HG03378 (cell line): ENCODE results near the gene SCNN1B.

Experiments used
- ATAC-seq: cut with Tn5 transposase; IDR thresholded peaks from one replicate; pipeline ENCODE4 v1.9.1; 2021; ENCODE audit warnings: mild to moderate bottlenecking, moderate library complexity; ENCODE audit not compliant: unreplicated experiment

The SCNN1B gene

DNA sequence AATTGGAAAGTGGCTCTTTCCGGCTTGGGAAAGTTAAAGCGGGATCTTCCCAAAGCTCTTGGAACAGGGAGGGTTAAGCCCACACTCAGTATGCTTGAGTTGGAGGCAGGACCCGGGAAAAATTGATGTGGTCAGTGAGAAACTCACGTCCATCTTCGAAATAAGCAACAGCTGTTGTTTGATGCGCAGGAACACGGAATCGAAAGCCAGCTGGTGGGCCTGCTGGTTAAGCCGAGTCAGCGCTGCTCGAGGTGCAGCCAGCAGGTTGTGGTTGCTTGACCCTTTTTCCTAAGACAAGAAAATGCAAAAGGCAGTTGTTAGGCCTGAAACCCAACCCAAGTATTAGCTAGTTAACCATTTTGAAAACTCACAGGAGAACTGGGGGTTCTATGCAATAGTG lies 101.4 kb downstream of the SCNN1B start:
- no peak for ATAC-seq

DNA sequence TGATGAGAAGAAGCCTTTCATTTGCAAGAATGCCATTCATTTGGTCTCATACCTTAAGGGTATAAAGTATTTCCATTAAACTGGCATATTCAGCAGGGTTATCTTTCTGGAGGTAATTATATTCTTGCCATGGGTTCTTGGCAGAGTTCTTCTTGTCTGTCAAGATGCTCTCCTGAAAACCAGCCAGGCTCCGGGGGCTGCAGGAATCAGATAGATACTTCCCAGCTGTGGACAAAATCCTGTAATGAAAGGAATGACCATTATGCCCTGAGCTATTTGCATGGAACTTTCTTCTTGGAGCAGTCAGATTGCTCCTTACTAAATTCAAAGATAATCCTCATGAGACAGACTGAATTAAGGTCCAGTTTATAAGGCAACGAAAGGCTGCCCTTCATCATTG lies 103.9 kb downstream of the SCNN1B start:
- no peak for ATAC-seq

DNA sequence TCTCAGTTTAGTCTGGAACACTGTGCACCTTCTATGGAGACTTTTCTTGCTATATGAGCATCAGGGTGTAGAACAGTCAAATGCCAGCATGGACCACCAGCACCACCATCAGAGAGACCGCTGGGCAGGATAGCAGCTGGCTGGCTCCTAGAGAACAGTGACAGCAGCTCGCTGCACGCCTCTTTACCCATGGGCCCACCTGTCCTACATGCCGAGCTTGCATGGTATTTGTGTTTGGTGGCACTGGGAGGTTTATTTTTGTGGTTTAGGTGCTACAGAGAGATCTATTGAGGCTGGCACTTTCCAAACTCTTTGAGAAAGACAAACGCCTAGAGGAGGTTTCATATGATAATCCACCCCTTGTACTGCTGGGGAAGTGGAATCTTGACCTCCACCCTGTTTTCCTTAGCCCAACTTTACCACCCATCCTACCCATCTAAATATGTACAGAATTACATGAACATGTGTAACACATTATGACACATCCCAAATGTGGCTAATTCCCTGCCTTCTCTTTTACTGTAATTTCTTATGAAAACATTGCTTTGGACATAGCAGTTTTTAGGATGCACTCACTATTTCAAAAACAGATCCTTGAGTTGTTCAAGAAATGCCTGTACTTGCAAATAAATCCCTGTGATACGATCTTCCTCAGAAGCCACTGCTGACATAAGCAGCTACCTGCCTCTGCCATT lies 104.6 kb downstream of the SCNN1B start:
- ATAC-seq = no peak

DNA sequence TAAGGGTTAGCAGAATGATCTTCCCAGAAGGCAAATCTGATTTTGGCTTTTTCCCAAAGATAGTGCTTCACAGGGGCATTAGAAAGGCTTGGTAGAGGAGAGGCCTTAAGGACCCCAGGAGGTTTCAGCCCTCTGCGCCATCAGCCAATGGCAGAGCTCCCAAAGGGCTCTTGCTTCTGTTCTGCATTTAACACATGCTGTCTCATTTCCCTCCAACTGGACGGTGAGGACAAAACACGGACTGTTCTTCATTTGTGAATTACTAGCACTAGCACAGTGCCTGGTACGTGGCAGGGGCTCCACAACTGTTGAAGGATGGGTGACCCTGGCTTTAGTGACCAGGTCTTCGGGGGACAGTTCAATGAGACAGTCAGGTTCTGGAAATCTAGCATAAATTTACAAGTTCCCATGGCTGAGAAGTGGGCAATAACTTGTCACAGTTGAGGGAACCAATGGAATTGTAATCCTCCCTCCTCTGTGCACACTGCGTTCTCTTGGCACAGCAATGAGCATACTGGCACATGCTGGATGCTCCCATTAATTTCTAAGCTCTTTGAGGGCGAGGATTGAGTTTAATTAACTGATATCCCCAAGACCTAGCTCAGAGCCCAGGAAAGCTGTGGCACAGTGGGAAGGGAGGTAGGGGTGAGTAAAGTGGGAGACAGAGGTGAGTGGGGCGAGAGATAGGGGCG lies 105.5 kb downstream of the SCNN1B start:
- ATAC-seq = no peak

DNA sequence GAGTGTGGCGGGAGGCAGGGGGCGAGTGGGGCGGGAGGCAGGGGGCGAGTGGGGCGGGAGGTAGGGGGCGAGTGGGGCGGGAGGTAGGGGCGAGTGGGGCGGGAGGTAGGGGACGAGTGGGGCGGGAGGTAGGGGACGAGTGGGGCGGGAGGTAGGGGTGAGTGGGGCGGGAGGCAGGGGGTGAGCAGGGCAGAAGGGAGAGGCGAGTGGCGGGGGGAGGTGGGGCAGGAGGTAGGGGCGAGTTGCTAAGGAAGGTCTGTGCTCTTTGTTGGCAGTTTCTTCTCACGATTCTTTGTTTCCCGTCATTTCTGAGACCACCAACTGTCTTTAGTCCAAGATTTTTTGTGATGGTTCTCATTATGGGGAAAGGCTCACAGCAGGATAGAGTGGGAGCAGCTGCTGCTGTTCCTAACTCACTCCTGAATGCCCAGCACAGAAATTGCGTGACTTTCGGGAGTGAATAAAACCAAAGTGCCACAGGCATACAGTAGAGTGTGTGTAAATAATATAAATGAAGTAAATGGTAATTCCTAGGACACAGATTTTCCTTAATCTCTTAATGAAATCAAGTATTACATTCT lies 106.2 kb downstream of the SCNN1B start:
- ATAC-seq = no peak

DNA sequence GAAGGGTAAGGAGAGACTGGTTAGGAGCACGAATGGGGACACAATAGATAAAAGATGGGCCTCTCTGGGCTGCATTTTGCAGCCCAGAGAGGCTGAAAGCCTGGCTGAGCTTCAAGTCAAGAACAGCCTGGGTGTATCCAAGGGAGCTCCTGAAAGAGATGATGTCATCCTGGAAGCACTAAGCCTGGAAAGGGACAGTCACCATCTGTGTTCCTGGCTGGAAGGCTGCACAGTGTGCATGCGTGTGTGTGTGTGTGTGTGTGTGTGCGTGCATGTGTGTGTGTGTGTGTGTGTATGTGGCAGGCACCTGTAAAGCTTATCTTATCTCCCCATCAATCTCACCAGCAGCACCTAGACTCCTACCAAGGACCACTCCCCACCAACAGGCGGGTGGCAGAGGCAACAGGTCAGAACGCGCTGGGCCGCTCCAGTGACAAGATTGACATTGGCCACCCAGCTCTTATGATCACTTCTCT lies 106.8 kb downstream of the SCNN1B start:
- ATAC-seq = no peak

DNA sequence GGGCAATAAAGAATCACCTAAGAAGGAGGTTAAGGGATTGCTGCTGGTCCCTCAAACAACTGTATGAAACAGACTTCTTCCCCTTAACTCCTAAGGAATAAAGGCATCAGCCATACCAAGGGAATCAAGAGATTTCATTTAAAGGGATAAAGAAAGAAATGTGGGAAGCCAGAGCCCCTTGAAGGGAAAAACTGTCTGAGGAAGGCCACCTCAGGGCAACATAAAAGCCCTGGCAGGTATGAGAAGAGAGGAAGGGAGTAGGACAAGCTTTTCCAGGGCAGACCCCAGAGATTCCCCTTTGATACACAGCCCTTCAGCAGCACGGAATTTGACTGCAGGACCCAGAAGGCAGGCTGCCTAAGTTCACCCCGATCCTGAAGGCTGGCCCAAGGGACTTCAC lies 107.4 kb downstream of the SCNN1B start:
- ATAC-seq = no peak

DNA sequence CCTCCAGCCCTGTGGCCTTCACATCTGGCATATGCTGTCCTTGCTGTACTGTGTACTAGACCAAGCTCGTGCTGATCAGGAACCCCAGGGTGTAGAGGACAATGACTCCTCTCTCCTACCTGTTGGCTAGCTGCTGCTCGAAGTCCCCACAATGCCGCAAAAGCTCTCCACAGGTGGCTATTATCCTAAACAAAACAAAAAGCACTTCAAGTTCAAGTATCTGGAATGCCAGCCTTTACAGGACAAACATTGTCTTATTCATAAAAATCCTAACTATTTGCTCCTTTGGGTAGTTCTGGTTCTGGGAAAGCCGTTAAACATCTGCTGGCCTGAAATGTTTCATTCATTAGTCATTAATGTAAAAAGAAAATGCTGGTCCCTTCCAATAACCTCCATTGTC lies 108.1 kb downstream of the SCNN1B start:
- no peak for ATAC-seq

DNA sequence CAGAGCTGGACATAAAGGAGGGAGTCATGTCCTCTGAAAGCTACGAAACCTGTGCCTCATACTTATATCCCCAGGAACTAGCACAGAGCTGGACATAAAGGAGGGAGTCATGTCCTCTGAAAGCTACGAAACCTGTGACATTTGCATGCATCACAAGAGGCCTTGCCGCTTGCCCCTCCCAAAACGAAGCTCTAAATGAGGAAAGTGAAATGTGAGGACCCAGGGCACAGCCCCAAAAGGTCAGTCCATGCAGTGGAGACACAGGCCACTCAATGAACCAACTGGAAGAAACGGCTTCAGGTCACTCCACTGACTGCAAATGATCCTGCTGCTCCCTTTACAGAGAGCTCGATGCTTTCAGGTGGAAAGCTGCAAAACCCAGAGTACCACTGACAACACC lies 112.6 kb downstream of the SCNN1B start:
- ATAC-seq = no peak

DNA sequence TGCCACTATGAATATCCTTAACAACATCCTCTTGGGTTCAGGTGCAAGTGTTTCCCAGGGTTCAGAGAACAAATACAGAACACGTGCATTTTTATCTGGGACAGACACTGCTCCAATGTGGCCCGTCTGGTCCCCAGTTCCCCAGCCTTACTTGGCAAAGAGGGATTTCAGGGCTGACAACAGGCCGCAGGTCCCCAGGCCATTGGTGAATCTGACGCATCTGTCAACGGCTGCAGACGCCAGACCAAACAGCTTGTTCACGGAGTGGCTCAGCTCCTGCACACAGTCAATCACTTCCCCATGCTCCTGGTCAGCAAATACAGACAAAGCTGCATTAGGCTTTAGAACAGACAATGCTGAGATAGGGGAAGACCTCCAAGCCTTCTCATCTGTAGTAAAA lies 114.7 kb downstream of the SCNN1B start:
- no peak for ATAC-seq

DNA sequence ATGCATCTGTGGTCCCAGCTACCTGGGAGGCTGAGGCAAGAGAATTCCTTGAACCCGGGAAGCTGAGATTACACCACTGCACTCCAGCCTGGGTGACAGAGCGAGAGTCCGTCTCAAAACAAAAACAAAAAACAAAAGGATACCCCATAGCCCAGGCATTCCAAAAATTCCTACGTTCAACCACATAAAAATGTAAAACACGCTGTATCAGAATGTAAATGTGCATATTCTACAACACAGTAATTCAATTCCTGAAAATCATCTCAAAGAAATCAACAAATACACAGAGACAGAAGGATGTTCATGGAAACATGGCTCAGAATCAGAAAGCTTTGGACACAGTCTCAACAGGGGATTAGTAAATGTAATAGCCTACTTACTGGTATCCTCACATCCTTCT lies 117.9 kb downstream of the SCNN1B start:
- no peak for ATAC-seq

DNA sequence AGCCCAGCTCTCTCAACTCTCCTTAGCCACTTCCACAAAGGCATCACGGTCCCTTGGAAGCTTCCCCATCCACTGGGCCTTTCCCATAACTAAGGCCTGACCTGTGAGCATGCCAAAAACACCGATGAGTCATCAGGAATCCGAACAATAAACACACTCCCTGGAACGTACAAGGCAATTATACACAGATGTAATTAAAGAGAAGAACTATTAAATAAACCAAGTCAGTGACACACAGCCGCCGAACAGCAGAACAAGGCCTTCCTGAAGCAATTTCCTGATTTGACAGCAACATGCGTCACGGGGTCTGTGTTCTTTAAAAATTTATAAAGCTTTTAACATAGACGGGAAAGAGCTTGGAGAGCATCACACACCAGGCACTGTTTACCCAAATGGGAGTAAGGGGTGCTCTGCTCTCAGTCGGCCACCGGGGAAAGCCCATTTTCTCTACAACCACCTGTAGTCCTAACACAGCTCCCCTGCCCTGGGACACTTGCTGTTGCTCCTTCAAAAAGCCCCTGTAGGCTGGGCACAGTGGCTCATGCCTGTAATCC lies 121.5 kb downstream of the SCNN1B start:
- ATAC-seq = no peak

DNA sequence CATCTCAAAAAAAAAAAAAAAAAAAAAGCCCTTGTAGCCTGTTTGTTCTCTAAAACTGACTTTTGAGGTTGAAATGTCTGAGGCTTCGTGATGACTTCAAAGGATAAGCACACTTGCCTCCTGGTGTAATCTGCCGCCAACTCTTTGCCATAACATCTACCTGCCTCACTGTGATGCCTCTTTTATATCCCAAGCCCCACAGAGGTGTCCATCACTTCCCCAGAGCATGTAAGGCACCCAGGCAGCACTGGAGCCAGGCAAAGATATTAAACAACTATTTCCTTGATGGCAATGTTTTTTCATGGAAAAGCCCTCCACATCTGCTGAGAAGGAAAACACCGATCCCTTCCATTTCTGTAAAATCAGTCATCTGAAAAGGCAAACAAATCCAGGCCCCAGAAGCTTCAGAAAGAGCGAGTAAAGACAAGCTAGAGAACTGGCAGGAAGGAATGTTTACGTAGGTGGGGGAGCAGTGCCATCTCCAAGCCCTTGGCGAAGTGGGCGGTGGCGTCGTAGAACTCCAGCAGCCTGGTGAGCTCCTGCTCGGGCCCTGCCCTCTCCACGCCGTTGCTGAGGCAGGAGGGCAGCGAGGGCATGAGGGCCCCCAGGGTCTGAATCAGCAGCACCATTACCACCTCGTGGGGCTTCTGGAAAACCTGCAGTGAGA lies 122.3 kb downstream of the SCNN1B start:
- ATAC-seq = no peak

DNA sequence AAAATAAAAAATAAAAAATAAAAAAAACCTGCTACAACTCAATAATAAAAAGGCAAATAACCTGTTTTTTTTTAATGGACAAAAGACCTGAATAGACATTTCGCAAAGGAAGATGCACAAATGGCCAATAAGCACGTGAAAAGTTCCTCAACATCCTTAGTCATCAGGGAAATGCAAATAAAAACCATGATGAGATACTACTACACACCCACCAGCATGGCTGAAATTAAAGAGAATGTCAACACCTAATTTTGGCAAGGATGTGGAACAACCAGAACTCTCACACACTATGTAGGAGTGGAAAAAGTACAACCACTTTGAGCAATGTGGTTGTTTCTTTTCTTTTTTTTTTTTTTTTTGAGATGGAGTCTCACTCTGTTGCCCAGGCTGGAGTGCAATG lies 126.2 kb downstream of the SCNN1B start:
- ATAC-seq = no peak
